C4-2B (cell line): Measurements from ENCODE around the gene CYYR1.

Experiments used
- H3K27ac ChIP-seq: fragments of 450-650 bp; 2 replicates; pipeline ENCODE4 v1.5.1; 2017
- CTCF ChIP-seq: fragments of 450-650 bp; conservative IDR thresholded peaks from 2 replicates; pipeline ENCODE4 v1.5.1; 2017; ENCODE audit warnings: mild to moderate bottlenecking
- ZFX ChIP-seq: fragments of 450-650 bp; IDR thresholded peaks from 2 replicates; pipeline ENCODE4 v1.6.1; 2017

The CYYR1 gene

GRCh38 chr21:26555540-26556146 lies 17.4 kb downstream of the CYYR1 start:
- no peak overlapping the region for H3K27ac ChIP-seq
- no peak for TF ChIP-seq ZFX
- no peak for TF ChIP-seq CTCF

GRCh38 chr21:26554365-26554764 lies 18.7 kb downstream of the CYYR1 start:
- TF ChIP-seq CTCF (no peak), ZFX (no peak)
- no peak overlapping the region for H3K27ac ChIP-seq

- no peak overlapping the region for H3K27ac ChIP-seq
- TF ChIP-seq CTCF (no peak), ZFX (no peak)
These were observed 19.2 kb downstream of the CYYR1 start for GRCh38 chr21:26553898-26554297.

- no peak for TF ChIP-seq CTCF
- TF ChIP-seq ZFX = no peak
- H3K27ac ChIP-seq = no peak overlapping the region
These were observed 22.8 kb downstream of the CYYR1 start for GRCh38 chr21:26550326-26550725.

DNA sequence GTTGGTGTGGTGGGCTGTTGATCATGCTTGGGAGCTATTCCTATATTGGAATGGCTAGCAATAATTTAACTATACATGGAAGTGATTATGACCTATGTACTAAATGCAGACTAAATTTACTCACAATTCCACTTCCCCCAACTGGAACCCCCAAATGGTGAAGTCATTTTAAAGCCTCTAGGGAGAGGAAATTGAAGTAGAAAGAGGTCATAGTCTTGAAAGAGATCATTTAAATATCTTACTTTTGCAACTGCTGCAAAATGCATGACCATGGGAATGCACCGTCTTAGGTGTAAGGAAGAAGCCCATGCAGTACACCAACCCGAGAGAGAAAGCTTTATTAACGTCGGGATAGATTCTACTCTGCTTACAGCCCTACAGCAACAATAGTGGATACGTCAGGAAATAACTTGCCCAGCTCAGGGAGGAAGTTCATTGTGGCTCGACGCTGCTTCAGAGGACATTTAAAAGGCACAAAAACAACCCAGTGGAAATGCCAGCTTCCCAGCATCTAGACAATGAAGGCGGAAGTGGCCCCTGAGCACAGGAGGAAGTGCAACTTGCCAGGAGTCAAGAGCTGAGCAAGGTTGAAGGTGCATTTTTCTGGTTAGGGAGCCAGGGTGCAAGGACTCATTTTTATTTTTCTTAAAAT lies 26.5 kb downstream of the CYYR1 start:
- TF ChIP-seq ZFX = no peak
- TF ChIP-seq CTCF = no peak
- H3K27ac ChIP-seq = no peak overlapping the region

DNA sequence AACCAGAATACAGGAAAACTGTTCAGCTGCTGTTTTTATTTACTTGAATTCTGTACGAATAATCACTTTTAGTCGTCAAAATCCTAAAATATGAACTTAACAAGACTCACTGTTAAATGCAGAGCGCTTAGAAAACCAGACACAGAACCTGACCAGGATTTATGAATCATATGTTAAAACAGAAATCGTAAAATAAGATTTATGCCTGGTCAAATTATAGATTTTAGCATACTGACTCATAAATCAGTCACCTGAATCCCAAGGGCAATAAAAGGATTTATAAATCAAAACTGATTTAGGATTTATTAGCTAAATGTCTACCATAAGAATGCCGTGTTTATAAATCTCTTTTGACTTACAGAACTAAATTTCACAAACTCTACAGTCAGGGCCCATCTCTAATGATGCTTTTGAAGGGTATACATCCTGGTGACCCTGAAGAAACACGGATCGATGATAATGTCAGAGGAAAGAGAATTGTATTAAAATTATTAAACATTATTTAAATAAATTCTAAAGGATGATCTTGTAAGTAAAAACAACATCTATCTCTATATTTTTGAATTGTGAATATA lies 28.8 kb downstream of the CYYR1 start:
- H3K27ac ChIP-seq = no peak overlapping the region
- TF ChIP-seq ZFX (no peak), CTCF (no peak)

GRCh38 chr21:26540651-26541050 lies 32.4 kb downstream of the CYYR1 start:
- TF ChIP-seq CTCF (no peak), ZFX (no peak)

More at GRCh38 chr21:26540651-26541050, 32.4 kb downstream of the CYYR1 start:
- no peak overlapping the region for H3K27ac ChIP-seq
